Esophagus squamous epithelium (tissue), 5 donors: ENCODE data around the gene FAM120B. TPM values are rescaled to one million over a fixed set of nuclear protein-coding genes. Genes with fewer than 3 reads are reported as not detected.

ENCODE experiments used
- DNase-seq: peaks from one replicate; lab custom pipeline; 2025; lab: John Stamatoyannopoulos, UW
- H3K27ac ChIP-seq, 4 donors: fragments of 200-600 bp; sonication (generic); one replicate each; pipeline ENCODE4 v1.5.1; 2016 to 2019; ENCODE audit warnings: mild to moderate bottlenecking in 1 of 4
- H3K27me3 ChIP-seq, 4 donors: fragments of 200-600 bp; sonication (generic); 1 replicate in 3 of 4; 2 replicates in 1 of 4; pipeline versions ENCODE4 v1.5.1 to v1.6.0; 2017 to 2021; ENCODE audit warnings: antibody characterized with exemption in 1 of 4
- H3K36me3 ChIP-seq, 3 donors: fragments of 200-600 bp; sonication (generic); one replicate each; pipeline ENCODE4 v1.5.1; 2016 to 2019
- H3K4me1 ChIP-seq, 3 donors: fragments of 200-600 bp; sonication (generic); one replicate each; pipeline ENCODE4 v1.5.1; 2017 to 2019
- H3K4me3 ChIP-seq, 4 donors: fragments of 200-600 bp; sonication (generic); 1 replicate in 3 of 4; 2 replicates in 1 of 4; pipeline ENCODE4 v1.5.1; 2016 to 2019; ENCODE audit warnings: mild to moderate bottlenecking in 2 of 4, moderate library complexity in 1 of 4
- H3K9me3 ChIP-seq, 3 donors: fragments of 200-600 bp; sonication (generic); one replicate each; pipeline ENCODE4 v1.5.1; 2016 to 2019
- POLR2A ChIP-seq, 4 donors: fragments of 450-650 bp; IDR thresholded peaks; one replicate each; pipeline ENCODE4 v1.6.1; 2017; ENCODE audit warnings: antibody characterized with exemption in 4 of 4, mild to moderate bottlenecking in 4 of 4, moderate library complexity in 3 of 4
- WGBS, 2 donors: methylation state at CpG; one replicate each; pipeline ENCODE4 v1.1.5; 2018; 5-methylcytosine and 5-hydroxymethylcytosine counted together
- intact Hi-C: fragments of 100-400 bp; cut with DNase I; formaldehyde crosslinking; loops from one replicate; pipeline ENCODE4 v1.15.0; 2022
- total RNA-seq, 4 donors: library from RNA; depleted of rRNA; stranded (reverse); fragments of >200 nt; gene quantifications; one replicate each; pipeline ENCODE4 v1.1.0, GENCODE V29; 2016
- TF ChIP-seq, protein P1 (sequence below), 6 experiments: fragments of 450-650 bp in 4 of 6; fragments of 200-600 bp in 2 of 6; sonication (generic) in 2 of 6; IDR thresholded peaks; one replicate each; pipeline ENCODE4 v1.5.1; 2016 to 2019; ENCODE audit warnings: antibody characterized with exemption in 6 of 6, mild to moderate bottlenecking in 4 of 6, moderate library complexity in 4 of 6
- donor health status: DM: yes; HTN: yes; CAD: no.

The FAM120B gene
- total RNA-seq, 4 donors from 2014 or later, result 8.4 to 25.6 (median 12.9) TPM

DNA sequence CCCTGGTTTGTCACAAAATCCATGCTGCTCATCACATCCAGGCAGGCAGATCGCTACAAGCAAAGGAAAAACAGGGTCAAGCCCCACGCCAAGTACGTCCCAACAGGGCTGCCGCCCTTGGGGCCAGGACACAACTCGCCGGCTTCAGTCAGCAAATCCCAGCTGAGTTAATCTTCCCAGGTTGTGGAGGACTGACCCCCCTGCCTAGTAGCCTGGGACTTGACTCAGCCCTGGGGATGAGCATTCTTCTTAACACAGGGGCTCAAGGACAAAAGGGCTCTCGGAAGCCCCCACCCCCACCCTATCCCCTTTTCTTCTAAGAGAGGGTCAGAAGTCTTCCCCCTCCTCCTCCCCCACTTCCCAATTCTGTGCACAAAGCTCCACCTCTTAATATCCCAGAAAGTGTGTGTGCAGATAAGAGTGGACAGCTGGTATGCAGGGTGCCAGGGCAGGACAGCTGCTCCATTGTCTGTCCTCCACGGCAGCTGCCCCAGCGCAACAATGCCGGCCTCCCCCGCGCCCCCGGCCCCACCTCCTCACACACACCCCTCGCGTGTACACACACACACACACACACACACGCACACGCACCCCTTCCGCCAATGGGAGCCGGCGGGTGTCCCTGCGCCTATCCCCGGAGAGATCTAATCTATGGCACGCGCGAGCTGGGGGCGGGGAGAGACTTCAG lies 20.2 kb upstream of the FAM120B start:
- peaks cover 24 to 73% (median 44%) of the 10 kb centered on the region in 3 donors for H3K4me1 ChIP-seq
- DNase-seq, result no peak
- H3K9me3 ChIP-seq, result no peaks in the 10 kb centered on the region
- H3K27ac ChIP-seq, result peak overlapping the region in 3 of 4 donors; percentile 64 to 89 (median 84)
- intact Hi-C loops, result no loop called here
- no peak for TF ChIP-seq POLR2A (IDR thresholded peaks at IDR 0.05)
- 43 to 67% methylated on average over 3 to 13 of the region's 26 CpGs for WGBS, 2 donors
- peaks cover 0 to 53% (median 0%) of the 10 kb centered on the region in 4 donors for H3K27me3 ChIP-seq
- peak overlapping the region in 3 of 4 donors; percentile 68 to 79 (median 75) for H3K4me3 ChIP-seq
- H3K36me3 ChIP-seq, result peaks cover 0 to 62% (median 9%) of the 10 kb centered on the region in 3 donors

DNA sequence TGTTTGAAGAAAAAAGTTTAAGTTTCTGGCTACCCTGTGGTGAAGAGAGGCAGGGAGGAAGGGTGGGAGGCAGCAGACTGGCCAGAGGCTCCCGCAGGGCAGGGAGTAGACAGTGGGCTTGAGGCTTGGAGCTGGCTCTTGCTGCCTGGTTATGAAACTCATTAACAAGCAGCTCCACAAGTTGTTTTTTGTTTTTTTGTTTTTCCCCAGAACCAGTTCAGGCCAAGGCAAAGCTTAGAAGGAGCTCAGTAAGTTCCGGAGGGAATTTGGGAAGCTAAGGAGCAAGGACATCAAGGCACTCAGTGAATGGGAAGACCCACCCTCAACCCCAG lies 19.7 kb upstream of the FAM120B start:
- TF ChIP-seq, protein P1, sequence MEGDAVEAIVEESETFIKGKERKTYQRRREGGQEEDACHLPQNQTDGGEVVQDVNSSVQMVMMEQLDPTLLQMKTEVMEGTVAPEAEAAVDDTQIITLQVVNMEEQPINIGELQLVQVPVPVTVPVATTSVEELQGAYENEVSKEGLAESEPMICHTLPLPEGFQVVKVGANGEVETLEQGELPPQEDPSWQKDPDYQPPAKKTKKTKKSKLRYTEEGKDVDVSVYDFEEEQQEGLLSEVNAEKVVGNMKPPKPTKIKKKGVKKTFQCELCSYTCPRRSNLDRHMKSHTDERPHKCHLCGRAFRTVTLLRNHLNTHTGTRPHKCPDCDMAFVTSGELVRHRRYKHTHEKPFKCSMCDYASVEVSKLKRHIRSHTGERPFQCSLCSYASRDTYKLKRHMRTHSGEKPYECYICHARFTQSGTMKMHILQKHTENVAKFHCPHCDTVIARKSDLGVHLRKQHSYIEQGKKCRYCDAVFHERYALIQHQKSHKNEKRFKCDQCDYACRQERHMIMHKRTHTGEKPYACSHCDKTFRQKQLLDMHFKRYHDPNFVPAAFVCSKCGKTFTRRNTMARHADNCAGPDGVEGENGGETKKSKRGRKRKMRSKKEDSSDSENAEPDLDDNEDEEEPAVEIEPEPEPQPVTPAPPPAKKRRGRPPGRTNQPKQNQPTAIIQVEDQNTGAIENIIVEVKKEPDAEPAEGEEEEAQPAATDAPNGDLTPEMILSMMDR (IDR thresholded peaks at IDR 0.05), result no peak
- no peak for TF ChIP-seq POLR2A (IDR thresholded peaks at IDR 0.05)
- DNase-seq, result no peak
- H3K4me1 ChIP-seq, result peaks cover 29 to 76% (median 50%) of the 10 kb centered on the region in 3 donors
- intact Hi-C loops, result no loop called here
- 13 to 47% methylated on average over 2 of the region's 2 CpGs for WGBS, 2 donors
- peaks cover 0 to 57% (median 9%) of the 10 kb centered on the region in 3 donors for H3K36me3 ChIP-seq
- peak overlapping the region; percentile 7 to 93 (median 86) for H3K27ac ChIP-seq
- peaks cover 0 to 58% (median 1%) of the 10 kb centered on the region in 4 donors for H3K27me3 ChIP-seq
- H3K9me3 ChIP-seq, result no peaks in the 10 kb centered on the region
- peak overlapping the region in 3 of 4 donors; percentile 68 to 79 (median 75) for H3K4me3 ChIP-seq

DNA sequence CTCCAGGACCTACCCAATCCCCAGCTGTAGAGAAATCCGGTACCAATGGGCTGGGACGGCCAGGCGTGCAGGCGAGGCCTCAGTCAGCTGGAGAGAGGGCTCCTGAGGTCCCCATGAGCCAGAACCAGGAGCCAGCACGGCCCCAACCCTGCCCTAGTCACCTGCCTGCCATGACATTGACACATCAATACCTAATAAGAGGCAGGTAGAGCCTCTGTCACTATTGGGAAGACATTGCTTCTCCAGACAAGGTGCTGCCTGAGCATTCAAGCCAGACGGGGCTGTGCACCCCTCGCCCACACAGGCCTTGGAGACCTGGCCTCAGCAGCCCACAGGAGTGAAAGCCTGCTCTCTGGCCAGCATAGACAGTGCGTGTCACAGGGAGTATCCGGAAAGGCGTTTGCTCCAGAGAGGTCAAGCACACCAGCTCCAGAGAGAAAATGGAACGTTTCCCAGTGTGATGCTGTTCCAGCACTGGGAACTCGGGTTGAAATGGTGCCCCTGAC lies 19.1 kb upstream of the FAM120B start:
- Histone ChIP-seq H3K9me3 (no peaks in the 10 kb centered on the region), H3K27ac (peak overlapping the region; percentile 7 to 93 (median 86)), H3K4me1 (peaks cover 31 to 81% (median 55%) of the 10 kb centered on the region in 3 donors), H3K27me3 (peaks cover 0 to 64% (median 4%) of the 10 kb centered on the region in 4 donors), H3K36me3 (peaks cover 0 to 51% (median 9%) of the 10 kb centered on the region in 3 donors), H3K4me3 (peak overlapping the region in 3 of 4 donors; percentile 68 to 79 (median 75))
- no peak for DNase-seq
- intact Hi-C loops, result no loop called here
- WGBS, 2 donors, result 25 to 31% methylated on average over 4 to 7 of the region's 12 CpGs
- TF ChIP-seq, protein P1 (IDR thresholded peaks at IDR 0.05), result no peak
- no peak for TF ChIP-seq POLR2A (IDR thresholded peaks at IDR 0.05)

DNA sequence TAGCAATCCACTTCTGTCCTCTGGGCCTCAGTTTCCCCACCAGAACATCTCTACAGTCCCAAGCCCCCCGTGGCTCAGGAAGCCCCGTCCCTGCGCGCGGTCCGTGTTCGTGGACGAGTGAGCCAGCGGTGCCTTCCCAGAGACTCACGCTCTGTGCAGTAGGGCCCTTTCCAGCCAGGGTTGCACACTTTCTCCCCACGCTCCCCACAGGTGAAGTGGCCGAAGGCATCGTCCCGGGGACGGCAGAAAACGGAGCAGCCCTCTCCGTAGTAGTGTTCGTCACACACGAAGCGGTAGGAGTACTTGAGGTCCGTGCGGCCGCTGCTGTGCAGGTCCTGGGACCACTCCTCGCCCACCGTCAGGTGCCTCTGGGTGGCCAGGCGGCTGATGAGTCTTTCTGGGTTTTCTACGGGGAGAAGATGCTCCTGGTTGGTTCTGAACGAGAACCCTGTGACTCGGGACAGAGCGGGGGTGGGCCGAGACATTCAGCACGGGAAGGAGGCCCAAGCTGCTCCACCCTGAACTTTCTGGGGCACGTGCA lies 18.4 kb upstream of the FAM120B start:
- Histone ChIP-seq H3K4me1 (peaks cover 31 to 89% (median 61%) of the 10 kb centered on the region in 3 donors), H3K9me3 (no peaks in the 10 kb centered on the region), H3K4me3 (peak overlapping the region; percentile 63 to 79 (median 72)), H3K27ac (peak overlapping the region; percentile 3 to 93 (median 86)), H3K36me3 (peaks cover 0 to 44% (median 6%) of the 10 kb centered on the region in 3 donors), H3K27me3 (peaks cover 0 to 71% (median 6%) of the 10 kb centered on the region in 4 donors)
- TF ChIP-seq, protein P1 (IDR thresholded peaks at IDR 0.05), result no peak
- TF ChIP-seq POLR2A (IDR thresholded peaks at IDR 0.05), result no peak
- WGBS, 2 donors, result 38 to 63% methylated on average over 25 to 28 of the region's 33 CpGs
- intact Hi-C loops, result no loop called here
- no peak for DNase-seq

DNA sequence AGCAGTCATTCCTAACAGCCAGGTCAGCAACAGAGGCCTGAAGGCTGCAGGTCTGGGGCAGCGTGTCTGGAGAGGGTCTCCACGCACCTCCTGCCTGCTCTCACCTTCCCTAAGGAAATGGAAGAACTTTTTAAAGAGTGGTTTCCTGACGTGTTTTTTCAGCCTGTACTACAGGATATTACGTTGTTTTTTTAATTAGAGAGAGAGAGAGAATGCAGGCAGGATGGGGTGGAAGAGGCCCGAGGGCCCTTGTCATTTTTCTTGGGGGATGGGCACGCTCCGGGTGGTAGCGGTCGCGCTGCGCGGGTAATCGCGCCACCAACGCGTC lies 17.7 kb upstream of the FAM120B start:
- Histone ChIP-seq H3K27me3 (peaks cover 0 to 78% (median 6%) of the 10 kb centered on the region in 4 donors), H3K4me3 (peak overlapping the region; percentile 63 to 79 (median 72)), H3K27ac (peak overlapping the region; percentile 76 to 93 (median 86)), H3K9me3 (no peaks in the 10 kb centered on the region), H3K4me1 (peaks cover 34 to 95% (median 61%) of the 10 kb centered on the region in 3 donors), H3K36me3 (peaks cover 0 to 38% (median 0%) of the 10 kb centered on the region in 3 donors)
- TF ChIP-seq, protein P1 (IDR thresholded peaks at IDR 0.05), result no peak
- no peak for TF ChIP-seq POLR2A (IDR thresholded peaks at IDR 0.05)
- WGBS, 2 donors, result 14 to 16% methylated on average over 12 to 13 of the region's 16 CpGs
- no peak for DNase-seq
- intact Hi-C loops, result no loop called here
